Measurements from ENCODE around the gene SCN9A. TPM values are rescaled to one million over a fixed set of nuclear protein-coding genes. Genes with fewer than 3 reads are reported as not detected.

The SCN9A gene
- total RNA-seq, 1 experiment from 2014 or later = 0.07 TPM

- Histone ChIP-seq H3K4me1 (ENCODE audit: control insufficient read depth in 1 of 2, insufficient read depth in 2 of 2, low read length in 2 of 2) (peaks cover 0 to 12% of the 10 kb centered on the region in 2 experiments; a peak in 2 of 4 replicates), H3K9me3 (ENCODE audit: control insufficient read depth in 1 of 2, insufficient read depth in 1 of 2, low read depth in 1 of 2, low read length in 2 of 2) (no peaks in the 10 kb centered on the region), H3K9me2 (ENCODE audit: insufficient read depth) (no peaks in the 10 kb centered on the region), H3K27me3 (ENCODE audit: insufficient read depth, low read length) (peaks cover 29% of the 10 kb centered on the region), H3K27ac (ENCODE audit: low read depth, low read length) (no peak overlapping the region), H3K36me3 (ENCODE audit: control insufficient read depth in 1 of 2, insufficient read depth in 2 of 2, low read length in 2 of 2) (no peaks in the 10 kb centered on the region), H4K20me1 (ENCODE audit: insufficient read depth) (no peaks in the 10 kb centered on the region), H3K79me2 (ENCODE audit: insufficient read depth, low read length) (no peaks in the 10 kb centered on the region), H3K4me3 (replicated peaks in 1 of 2; ENCODE audit: low read depth in 1 of 2, low read length in 2 of 2) (no peak overlapping the region), H3K4me2 (ENCODE audit: low read length) (no peak overlapping the region), H3K9ac (ENCODE audit: low read length) (no peak overlapping the region), H2AFZ (ENCODE audit: low read depth, low read length, poor library complexity, severe bottlenecking) (no peak overlapping the region)
- DNase-seq (ENCODE audit: low read depth, low spot score) (no peak), ATAC-seq (no peak)
- ChIA-PET CTCF (interaction anchor here (1.3 kb wide), 1 partner anchor 13 kb away, joined by 4 read pairs; no protein-coding TSS in a partner anchor), RAD21 (ENCODE audit: low non-redundant PET in 1 of 2, low total read pairs in 2 of 2, uncharacterized antibody in 2 of 2, unreplicated experiment in 2 of 2) (no interaction called here), POLR2A (no interaction called here)
- TF ChIP-seq SIN3A (IDR thresholded peaks at IDR 0.05; ENCODE audit: low read depth) (no peak), CTCF (IDR thresholded peaks at IDR 0.05 in 2 of 3, conservative IDR thresholded peaks at IDR 0.05 in 1 of 3; ENCODE audit: borderline replicate concordance in 1 of 3, insufficient read depth in 1 of 3, low read depth in 2 of 3, low read length in 2 of 3) (no peak), ZFX (IDR thresholded peaks at IDR 0.05) (no peak), CEBPB (IDR thresholded peaks at IDR 0.05; ENCODE audit: low read depth) (no peak), ELF1 (IDR thresholded peaks at IDR 0.05; ENCODE audit: borderline replicate concordance, low read depth) (no peak), TCF7L2 (IDR thresholded peaks at IDR 0.05; ENCODE audit: borderline replicate concordance, extremely low read depth, insufficient read depth, insufficient read length) (no peak), EZH2phosphoT487 (IDR thresholded peaks at IDR 0.05; ENCODE audit: borderline replicate concordance) (no peak), YY1 (IDR thresholded peaks at IDR 0.05; ENCODE audit: extremely low read depth, insufficient replicate concordance, low read depth, low read length) (no peak), EGR1 (IDR thresholded peaks at IDR 0.05; ENCODE audit: low read depth) (no peak), SP1 (IDR thresholded peaks at IDR 0.05; ENCODE audit: low read depth) (no peak), POLR2AphosphoS5 (IDR thresholded peaks at IDR 0.05; ENCODE audit: low read depth, low read length) (no peak), RAD21 (IDR thresholded peaks at IDR 0.05; ENCODE audit: low read depth) (no peak), EZH2 (IDR thresholded peaks at IDR 0.05) (no peak)
- TF ChIP-seq, protein P1, sequence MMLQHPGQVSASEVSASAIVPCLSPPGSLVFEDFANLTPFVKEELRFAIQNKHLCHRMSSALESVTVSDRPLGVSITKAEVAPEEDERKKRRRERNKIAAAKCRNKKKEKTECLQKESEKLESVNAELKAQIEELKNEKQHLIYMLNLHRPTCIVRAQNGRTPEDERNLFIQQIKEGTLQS (IDR thresholded peaks at IDR 0.05) = no peak
- TF ChIP-seq, protein P2, sequence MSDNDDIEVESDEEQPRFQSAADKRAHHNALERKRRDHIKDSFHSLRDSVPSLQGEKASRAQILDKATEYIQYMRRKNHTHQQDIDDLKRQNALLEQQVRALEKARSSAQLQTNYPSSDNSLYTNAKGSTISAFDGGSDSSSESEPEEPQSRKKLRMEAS (IDR thresholded peaks at IDR 0.05) = no peak
- TF ChIP-seq, protein P3, sequence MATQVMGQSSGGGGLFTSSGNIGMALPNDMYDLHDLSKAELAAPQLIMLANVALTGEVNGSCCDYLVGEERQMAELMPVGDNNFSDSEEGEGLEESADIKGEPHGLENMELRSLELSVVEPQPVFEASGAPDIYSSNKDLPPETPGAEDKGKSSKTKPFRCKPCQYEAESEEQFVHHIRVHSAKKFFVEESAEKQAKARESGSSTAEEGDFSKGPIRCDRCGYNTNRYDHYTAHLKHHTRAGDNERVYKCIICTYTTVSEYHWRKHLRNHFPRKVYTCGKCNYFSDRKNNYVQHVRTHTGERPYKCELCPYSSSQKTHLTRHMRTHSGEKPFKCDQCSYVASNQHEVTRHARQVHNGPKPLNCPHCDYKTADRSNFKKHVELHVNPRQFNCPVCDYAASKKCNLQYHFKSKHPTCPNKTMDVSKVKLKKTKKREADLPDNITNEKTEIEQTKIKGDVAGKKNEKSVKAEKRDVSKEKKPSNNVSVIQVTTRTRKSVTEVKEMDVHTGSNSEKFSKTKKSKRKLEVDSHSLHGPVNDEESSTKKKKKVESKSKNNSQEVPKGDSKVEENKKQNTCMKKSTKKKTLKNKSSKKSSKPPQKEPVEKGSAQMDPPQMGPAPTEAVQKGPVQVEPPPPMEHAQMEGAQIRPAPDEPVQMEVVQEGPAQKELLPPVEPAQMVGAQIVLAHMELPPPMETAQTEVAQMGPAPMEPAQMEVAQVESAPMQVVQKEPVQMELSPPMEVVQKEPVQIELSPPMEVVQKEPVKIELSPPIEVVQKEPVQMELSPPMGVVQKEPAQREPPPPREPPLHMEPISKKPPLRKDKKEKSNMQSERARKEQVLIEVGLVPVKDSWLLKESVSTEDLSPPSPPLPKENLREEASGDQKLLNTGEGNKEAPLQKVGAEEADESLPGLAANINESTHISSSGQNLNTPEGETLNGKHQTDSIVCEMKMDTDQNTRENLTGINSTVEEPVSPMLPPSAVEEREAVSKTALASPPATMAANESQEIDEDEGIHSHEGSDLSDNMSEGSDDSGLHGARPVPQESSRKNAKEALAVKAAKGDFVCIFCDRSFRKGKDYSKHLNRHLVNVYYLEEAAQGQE (IDR thresholded peaks at IDR 0.05; ENCODE audit: low read depth) = no peak
- intact Hi-C loops (cut with micrococcal nuclease) = no loop called here
- no TSS peak for BruUV-seq (replicated peaks)
These were observed 1.8 kb downstream of the SCN9A start for GRCh38 chr2:166373951-166374350.
